Esophagus squamous epithelium (tissue), 5 donors: ENCODE measurements around the gene RDH5. TPM values are rescaled to one million over a fixed set of nuclear protein-coding genes. Genes with fewer than 3 reads are reported as not detected.
A peak's percentile ranks its signal among the peaks of the same experiment; 100 is the strongest.

Experiments used
- DNase-seq: peaks from one replicate; lab custom pipeline; 2025; lab: John Stamatoyannopoulos, UW
- H3K27ac ChIP-seq, 4 donors: fragments of 200-600 bp; sonication (generic); one replicate each; pipeline ENCODE4 v1.5.1; 2016 to 2019; ENCODE audit warnings: mild to moderate bottlenecking in 1 of 4
- H3K27me3 ChIP-seq, 4 donors: fragments of 200-600 bp; sonication (generic); 1 replicate in 3 of 4; 2 replicates in 1 of 4; pipeline versions ENCODE4 v1.5.1 to v1.6.0; 2017 to 2021; ENCODE audit warnings: antibody characterized with exemption in 1 of 4
- H3K36me3 ChIP-seq, 3 donors: fragments of 200-600 bp; sonication (generic); one replicate each; pipeline ENCODE4 v1.5.1; 2016 to 2019
- H3K4me1 ChIP-seq, 3 donors: fragments of 200-600 bp; sonication (generic); one replicate each; pipeline ENCODE4 v1.5.1; 2017 to 2019
- H3K4me3 ChIP-seq, 4 donors: fragments of 200-600 bp; sonication (generic); 1 replicate in 3 of 4; 2 replicates in 1 of 4; pipeline ENCODE4 v1.5.1; 2016 to 2019; ENCODE audit warnings: mild to moderate bottlenecking in 2 of 4, moderate library complexity in 1 of 4
- H3K9me3 ChIP-seq, 3 donors: fragments of 200-600 bp; sonication (generic); one replicate each; pipeline ENCODE4 v1.5.1; 2016 to 2019
- CTCF ChIP-seq, 6 experiments: fragments of 450-650 bp in 4 of 6; fragments of 200-600 bp in 2 of 6; sonication (generic) in 2 of 6; IDR thresholded peaks; one replicate each; pipeline ENCODE4 v1.5.1; 2016 to 2019; ENCODE audit warnings: antibody characterized with exemption in 6 of 6, mild to moderate bottlenecking in 4 of 6, moderate library complexity in 4 of 6
- POLR2A ChIP-seq, 4 donors: fragments of 450-650 bp; IDR thresholded peaks; one replicate each; pipeline ENCODE4 v1.6.1; 2017; ENCODE audit warnings: antibody characterized with exemption in 4 of 4, mild to moderate bottlenecking in 4 of 4, moderate library complexity in 3 of 4
- WGBS, 2 donors: methylation state at CpG; one replicate each; pipeline ENCODE4 v1.1.5; 2018; 5-methylcytosine and 5-hydroxymethylcytosine counted together
- intact Hi-C: fragments of 100-400 bp; cut with DNase I; formaldehyde crosslinking; loops from one replicate; pipeline ENCODE4 v1.15.0; 2022
- total RNA-seq, 4 donors: library from RNA; depleted of rRNA; stranded (reverse); fragments of >200 nt; gene quantifications; one replicate each; pipeline ENCODE4 v1.1.0, GENCODE V29; 2016
- donor health status: DM: yes; HTN: yes; CAD: no.

Gene RDH5
- total RNA-seq, 4 donors from 2014 or later, result 1.3 to 13.5 (median 4.1) TPM

- 71 to 82% methylated on average over 2 to 4 of the region's 16 CpGs for WGBS, 2 donors
- Histone ChIP-seq H3K27ac (no peak overlapping the region), H3K4me1 (peaks cover 0 to 18% (median 0%) of the 10 kb centered on the region in 3 donors), H3K9me3 (no peaks in the 10 kb centered on the region), H3K36me3 (peaks cover 0 to 14% (median 0%) of the 10 kb centered on the region in 3 donors), H3K27me3 (no peaks in the 10 kb centered on the region), H3K4me3 (no peak overlapping the region)
- TF ChIP-seq POLR2A (IDR thresholded peaks at IDR 0.05) (no peak), CTCF (IDR thresholded peaks at IDR 0.05) (no peak)
- DNase-seq, result no peak
- intact Hi-C loops, result no loop called here
Observed at GRCh38 chr12:55698241-55698955, 21.8 kb upstream of the RDH5 start.

GRCh38 chr12:55698965-55699364 is 21.2 kb upstream of the RDH5 start:
- Histone ChIP-seq H3K4me3 (no peak overlapping the region), H3K36me3 (peaks cover 0 to 9% (median 0%) of the 10 kb centered on the region in 3 donors), H3K27me3 (no peaks in the 10 kb centered on the region), H3K9me3 (no peaks in the 10 kb centered on the region), H3K4me1 (peaks cover 0 to 18% (median 0%) of the 10 kb centered on the region in 3 donors), H3K27ac (no peak overlapping the region)
- intact Hi-C loops, result no loop called here
- DNase-seq, result no peak
- 83% methylated on average over 1 of the region's 1 CpG; no CpG with 5 or more reads in 1 of the 2 donors for WGBS, 2 donors
- no peak for TF ChIP-seq POLR2A (IDR thresholded peaks at IDR 0.05)
- no peak for TF ChIP-seq CTCF (IDR thresholded peaks at IDR 0.05)

GRCh38 chr12:55699471-55700055 is 20.6 kb upstream of the RDH5 start:
- intact Hi-C loops, result no loop called here
- Histone ChIP-seq H3K27me3 (no peaks in the 10 kb centered on the region), H3K4me3 (no peak overlapping the region), H3K9me3 (no peaks in the 10 kb centered on the region), H3K36me3 (peaks cover 0 to 6% (median 0%) of the 10 kb centered on the region in 3 donors), H3K4me1 (peaks cover 0 to 18% (median 0%) of the 10 kb centered on the region in 3 donors), H3K27ac (no peak overlapping the region)
- 61 to 90% methylated on average over 4 of the region's 5 CpGs for WGBS, 2 donors
- no peak for DNase-seq
- TF ChIP-seq POLR2A (IDR thresholded peaks at IDR 0.05), result no peak
- TF ChIP-seq CTCF (IDR thresholded peaks at IDR 0.05), result no peak

GRCh38 chr12:55700255-55701018 is 19.8 kb upstream of the RDH5 start:
- intact Hi-C loops, result no loop called here
- Histone ChIP-seq H3K9me3 (no peaks in the 10 kb centered on the region), H3K4me1 (peaks cover 0 to 18% (median 0%) of the 10 kb centered on the region in 3 donors), H3K27ac (peak overlapping the region in 1 of 4 donors; percentile 3), H3K4me3 (no peak overlapping the region), H3K27me3 (peaks cover 0 to 2% (median 0%) of the 10 kb centered on the region in 4 donors), H3K36me3 (peaks cover 0 to 6% (median 0%) of the 10 kb centered on the region in 3 donors)
- no peak for DNase-seq
- 67 to 78% methylated on average over 6 to 11 of the region's 21 CpGs for WGBS, 2 donors
- TF ChIP-seq POLR2A (IDR thresholded peaks at IDR 0.05) (no peak), CTCF (IDR thresholded peaks at IDR 0.05) (no peak)
